RCC 7860 (cell line): ENCODE data around the gene CDC45.

Experiments
- DNase-seq: peaks from one replicate; pipeline ENCODE4 v3.0.0-alpha.2; 2015; ENCODE audit warnings: low spot score
- FAIRE-seq: peaks from 2 replicates; lab custom pipeline; 2012; peaks lifted over from hg19 to GRCh38; lab: Jason Lieb, UNC

The CDC45 gene

GRCh38 chr22:19492504-19493174 lies 12.9 kb downstream of the CDC45 start:
- DNase-seq (no peak), FAIRE-seq (no peak)

- FAIRE-seq, result no peak
- no peak for DNase-seq
These were observed 14.4 kb downstream of the CDC45 start for GRCh38 chr22:19494001-19494560.

- no peak for DNase-seq
- no peak for FAIRE-seq
These were observed 15.0 kb downstream of the CDC45 start for GRCh38 chr22:19494676-19495173.

- no peak for DNase-seq
- FAIRE-seq, result no peak
These were observed 16.0 kb downstream of the CDC45 start for GRCh38 chr22:19495562-19496323.

GRCh38 chr22:19496324-19496630 lies 16.6 kb downstream of the CDC45 start:
- no peak for FAIRE-seq
- no peak for DNase-seq

- FAIRE-seq (no peak), DNase-seq (peak; percentile 66)
These were observed 17.5 kb downstream of the CDC45 start for GRCh38 chr22:19497245-19497644.

- DNase-seq, result no peak
- FAIRE-seq, result no peak
These were observed 18.6 kb downstream of the CDC45 start for GRCh38 chr22:19498154-19498865.

GRCh38 chr22:19498866-19499190 lies 19.1 kb downstream of the CDC45 start:
- DNase-seq (no peak), FAIRE-seq (no peak)

GRCh38 chr22:19499236-19499879 lies 19.6 kb downstream of the CDC45 start:
- no peak for DNase-seq
- FAIRE-seq, result no peak

GRCh38 chr22:19499880-19500242 lies 20.1 kb downstream of the CDC45 start:
- FAIRE-seq, result no peak

GRCh38 chr22:19501897-19502447 lies 22.3 kb downstream of the CDC45 start:
- FAIRE-seq (no peak), DNase-seq (no peak)

More at GRCh38 chr22:19499880-19500242, 20.1 kb downstream of the CDC45 start:
- no peak for DNase-seq

GRCh38 chr22:19503367-19503766 lies 23.6 kb downstream of the CDC45 start:
- no peak for DNase-seq
- no peak for FAIRE-seq

- FAIRE-seq, result no peak
These were observed 24.1 kb downstream of the CDC45 start for GRCh38 chr22:19503869-19504268.

GRCh38 chr22:19504900-19505734 lies 25.4 kb downstream of the CDC45 start:
- DNase-seq, result no peak
- no peak for FAIRE-seq

More at GRCh38 chr22:19503869-19504268, 24.1 kb downstream of the CDC45 start:
- no peak for DNase-seq

GRCh38 chr22:19505735-19506126 lies 26.0 kb downstream of the CDC45 start:
- FAIRE-seq, result no peak
- DNase-seq, result no peak

- FAIRE-seq (no peak), DNase-seq (no peak)
These were observed 26.5 kb downstream of the CDC45 start for GRCh38 chr22:19506212-19506611.

- no peak for DNase-seq
- FAIRE-seq, result no peak
These were observed 27.8 kb downstream of the CDC45 start for GRCh38 chr22:19507534-19507861.

GRCh38 chr22:19508024-19508776 lies 28.5 kb downstream of the CDC45 start:
- FAIRE-seq (no peak), DNase-seq (no peak)

- no peak for DNase-seq
- FAIRE-seq, result no peak
These were observed 29.5 kb downstream of the CDC45 start for GRCh38 chr22:19509191-19509590.
